Measurements from ENCODE around the gene TNFRSF12A. TPM values are rescaled to one million over a fixed set of nuclear protein-coding genes. Genes with fewer than 3 reads are reported as not detected.

Gene TNFRSF12A
- total and polyA plus RNA-seq, 9 of the 15 experiments (the other 6 are each of a cell fraction or from before 2014, with no cell fraction given) = 0.41 to 61.8 (median 26.5) TPM

GRCh38 chr16:2988590-2989099 is 31.5 kb upstream of the TNFRSF12A start:
- H3K9ac ChIP-seq (ENCODE audit: insufficient read depth in 1 of 2, low read depth in 2 of 2, low read length in 2 of 2) = peak overlapping the region in 1 of 2 experiments; percentile 53; a peak in 2 of 4 replicates
- in situ Hi-C loops (cut with MboI) = no loop called here
- CTCF ChIA-PET (ENCODE audit: low intra/inter-chr PET ratio) = no interaction called here

More at GRCh38 chr16:2988590-2989099, 31.5 kb upstream of the TNFRSF12A start:
- Histone ChIP-seq H3K79me2 (ENCODE audit: control insufficient read depth, insufficient read depth, low read length) (no peaks in the 10 kb centered on the region), H3K4me2 (ENCODE audit: insufficient read depth, low read length) (no peak overlapping the region), H3K27me3 (ENCODE audit: control insufficient read depth in 2 of 2, insufficient read depth in 2 of 2, low read length in 2 of 2) (no peaks in the 10 kb centered on the region), H3K27ac (ENCODE audit: extremely low read depth, low read depth, low read length) (no peak overlapping the region), H3K4me1 (replicated peaks in 1 of 2; ENCODE audit: control insufficient read depth in 2 of 2, insufficient read depth in 2 of 2, low read length in 2 of 2) (peaks cover 3 to 54% of the 10 kb centered on the region in 2 experiments; a peak in 2 of 5 replicates), H3K4me3 (no peak overlapping the region), H4K20me1 (replicated peaks; ENCODE audit: control insufficient read depth, insufficient read depth, low read length) (no peaks in the 10 kb centered on the region), H3K9me1 (ENCODE audit: control insufficient read depth, insufficient read depth, low read length) (no peaks in the 10 kb centered on the region), H2AFZ (ENCODE audit: low read depth, low read length) (no peak overlapping the region), H3K36me3 (ENCODE audit: control insufficient read depth, insufficient read depth, low read length) (no peaks in the 10 kb centered on the region), H3K9me3 (replicated peaks; ENCODE audit: control insufficient read depth, insufficient read depth, low read depth, low read length) (no peaks in the 10 kb centered on the region)
- TF ChIP-seq GATAD2B (IDR thresholded peaks at IDR 0.05; ENCODE audit: borderline replicate concordance) = no peak
- no peak for TF ChIP-seq ZNF668 (CRISPR knock-in tag; IDR thresholded peaks at IDR 0.05)
- TF ChIP-seq ZBTB33 (CRISPR knock-in tag; IDR thresholded peaks at IDR 0.05) = no peak
- TF ChIP-seq CUX1 (CRISPR knock-in tag; IDR thresholded peaks at IDR 0.05) = no peak
- no peak for TF ChIP-seq NFATC3 (IDR thresholded peaks at IDR 0.05)
- TF ChIP-seq CTCFL (IDR thresholded peaks at IDR 0.05; ENCODE audit: borderline replicate concordance, insufficient read depth, low read depth, low read length, poor library complexity, severe bottlenecking) = no peak
- no peak for TF ChIP-seq PTRF (tag; IDR thresholded peaks at IDR 0.05)
- TF ChIP-seq NFXL1 (CRISPR knock-in tag; IDR thresholded peaks at IDR 0.05) = no peak
- FAIRE-seq (no peak), DNase-seq (ENCODE audit: extremely low read depth in 1 of 4, low spot score in 3 of 4) (no peak), ATAC-seq (no peak)
- intact Hi-C loops (cut with micrococcal nuclease) = no loop called here
- WGBS (ENCODE audit: insufficient coverage, low coverage, missing lambda C conversion rate) = 26% methylated on average over 6 of the region's 8 CpGs
- BruUV-seq (replicated peaks) = no TSS peak
- POLR2A ChIA-PET = interaction anchor here (0.8 kb wide), 1 partner anchor 19 kb away, joined by 3 read pairs; no protein-coding TSS in a partner anchor

Measured in K562 (cell line).